Activated CD8-positive, alpha-beta T cell treated with anti-CD3 and anti-CD28 coated beads, Interleukin-2, amount 10 ng/mL, durations not matched to agents 7 days and 5 days (primary cell): ENCODE data around the gene SPTSSA. TPM values are rescaled to one million over a fixed set of nuclear protein-coding genes. Genes with fewer than 3 reads are reported as not detected.
"Not testable (repeated sequence)": the region's sequence is repeated elsewhere in the genome, so short reads cannot be mapped to it uniquely, and the experiment has no call there.

Source experiments
- ATAC-seq: fragments of 150-1000 bp; cut with Tn5 transposase; one replicate; pipeline ENCODE4 v1.10.0; 2021; ENCODE audit warnings: moderate library complexity
- CTCF ChIA-PET: fragments of 350-600 bp; sonication (Branson Sonifier 250); formaldehyde crosslinking; loops from one replicate; lab custom pipeline; 2021; ENCODE audit warnings: antibody characterized with exemption; lab: Charles Lee
- POLR2A ChIA-PET: fragments of 350-600 bp; sonication (Branson Sonifier 250); formaldehyde crosslinking; loops from one replicate; lab custom pipeline; 2021; ENCODE audit warnings: antibody characterized with exemption; lab: Charles Lee
- DNase-seq: peaks from one replicate; pipeline ENCODE4 v3.0.0-alpha.2; 2020
- H3K27ac Mint-ChIP-seq: one replicate; pipeline ENCODE4 v1.8.0; 2021; ENCODE audit warnings: mild to moderate bottlenecking, mixed read lengths
- H3K27me3 Mint-ChIP-seq: one replicate; pipeline ENCODE4 v1.8.0; 2021; ENCODE audit warnings: low read depth, mixed read lengths
- H3K36me3 Mint-ChIP-seq: one replicate; pipeline ENCODE4 v1.8.0; 2021; ENCODE audit warnings: low read depth, mixed read lengths
- H3K4me1 Mint-ChIP-seq: one replicate; pipeline ENCODE4 v1.8.0; 2021; ENCODE audit warnings: low read depth, mixed read lengths
- H3K4me3 Mint-ChIP-seq: one replicate; pipeline ENCODE4 v1.8.0; 2021; ENCODE audit warnings: mild to moderate bottlenecking, mixed read lengths
- H3K9me3 Mint-ChIP-seq: one replicate; pipeline ENCODE4 v1.8.0; 2022; ENCODE audit warnings: mixed read lengths; ENCODE audit not compliant: insufficient read depth
- total RNA-seq, 2 experiments: library from RNA; stranded (reverse); gene quantifications; one replicate each; pipeline ENCODE4 v1.2.3, GENCODE V29; 2021

The SPTSSA gene
- total RNA-seq, 2 experiments from 2014 or later = 13.1 to 14.8 TPM

DNA sequence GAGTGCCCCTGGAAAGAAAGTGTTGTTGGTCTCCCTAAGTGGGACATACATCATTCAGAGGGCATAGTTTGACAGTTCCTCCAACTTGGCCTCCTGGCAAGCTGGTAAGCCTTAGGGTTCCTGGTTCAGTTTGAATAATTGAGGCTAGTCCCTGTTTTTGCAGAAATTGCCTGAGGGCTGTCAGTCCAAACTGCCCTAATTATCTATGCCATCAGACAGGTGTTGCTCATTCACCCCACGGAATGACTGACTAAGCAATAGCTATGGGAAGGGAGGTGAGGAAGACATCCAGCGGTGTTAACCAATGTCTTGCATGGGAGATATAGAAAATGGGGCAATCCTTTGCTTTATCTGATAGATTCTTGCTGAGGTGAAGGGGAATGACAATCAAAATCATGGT lies 37.6 kb downstream of the SPTSSA start:
- ATAC-seq (no peak), DNase-seq (no peak)
- no peak overlapping the region for H3K27ac Mint-ChIP-seq
- H3K27me3 Mint-ChIP-seq = peaks cover 3% of the 10 kb centered on the region
- H3K9me3 Mint-ChIP-seq = no peaks in the 10 kb centered on the region
- H3K4me1 Mint-ChIP-seq = no peaks in the 10 kb centered on the region
- ChIA-PET POLR2A (no interaction called here), CTCF (no interaction called here)
- no peaks in the 10 kb centered on the region for H3K36me3 Mint-ChIP-seq
- no peak overlapping the region for H3K4me3 Mint-ChIP-seq

GRCh38 chr14:34423445-34423844 lies 38.6 kb downstream of the SPTSSA start:
- Mint-ChIP-seq H3K27me3 (peaks cover 3% of the 10 kb centered on the region), H3K36me3 (no peaks in the 10 kb centered on the region), H3K9me3 (no peaks in the 10 kb centered on the region), H3K4me1 (no peaks in the 10 kb centered on the region), H3K27ac (no peak overlapping the region), H3K4me3 (no peak overlapping the region)
- ChIA-PET POLR2A (no interaction called here), CTCF (no interaction called here)
- no peak for DNase-seq
- no peak for ATAC-seq

GRCh38 chr14:34420547-34421150 lies 41.4 kb downstream of the SPTSSA start:
- no peak overlapping the region for H3K27ac Mint-ChIP-seq
- H3K4me1 Mint-ChIP-seq = no peaks in the 10 kb centered on the region
- H3K4me3 Mint-ChIP-seq = no peak overlapping the region
- no peak for ATAC-seq
- DNase-seq = no peak
- no peaks in the 10 kb centered on the region for H3K36me3 Mint-ChIP-seq
- no peaks in the 10 kb centered on the region for H3K9me3 Mint-ChIP-seq
- CTCF ChIA-PET = no interaction called here
- peaks cover 9% of the 10 kb centered on the region for H3K27me3 Mint-ChIP-seq
- POLR2A ChIA-PET = no interaction called here

DNA sequence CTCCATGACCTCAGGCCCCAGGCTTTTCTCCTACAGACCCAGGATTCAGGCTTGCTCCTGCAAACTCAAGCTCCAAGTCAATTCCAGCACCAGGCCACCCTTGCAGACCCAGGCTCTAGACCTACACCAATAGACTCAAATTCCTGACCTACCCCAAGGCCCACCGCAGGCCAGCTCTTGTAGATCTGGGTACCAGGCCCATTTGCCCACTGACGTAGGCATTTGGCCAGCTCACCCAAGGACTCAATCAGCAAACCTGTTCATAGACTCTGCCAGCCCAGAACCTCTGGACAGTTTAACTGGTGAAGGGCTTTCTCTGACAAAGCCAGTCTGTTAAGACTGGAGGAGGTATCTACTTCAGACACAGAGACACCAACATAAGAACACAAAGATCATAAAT lies 52.3 kb downstream of the SPTSSA start:
- no peaks in the 10 kb centered on the region for H3K36me3 Mint-ChIP-seq
- peaks cover 4% of the 10 kb centered on the region for H3K27me3 Mint-ChIP-seq
- H3K27ac Mint-ChIP-seq = no peak overlapping the region
- H3K9me3 Mint-ChIP-seq = no peaks in the 10 kb centered on the region
- ChIA-PET CTCF (no interaction called here), POLR2A (no interaction called here)
- ATAC-seq = no peak
- no peaks in the 10 kb centered on the region for H3K4me1 Mint-ChIP-seq
- DNase-seq = no peak
- H3K4me3 Mint-ChIP-seq = no peak overlapping the region

GRCh38 chr14:34407951-34408350 lies 54.1 kb downstream of the SPTSSA start:
- DNase-seq = no peak
- CTCF ChIA-PET = no interaction called here
- ATAC-seq = no peak

GRCh38 chr14:34404416-34404815 lies 57.6 kb downstream of the SPTSSA start:
- ChIA-PET POLR2A (no interaction called here), CTCF (no interaction called here)
- Mint-ChIP-seq H3K27ac (no peak overlapping the region), H3K36me3 (no peaks in the 10 kb centered on the region), H3K4me1 (no peaks in the 10 kb centered on the region), H3K4me3 (no peak overlapping the region), H3K9me3 (no peaks in the 10 kb centered on the region), H3K27me3 (peaks cover 4% of the 10 kb centered on the region)
- DNase-seq = no peak
- ATAC-seq = no peak

More at GRCh38 chr14:34407951-34408350, 54.1 kb downstream of the SPTSSA start:
- no peak overlapping the region for H3K27ac Mint-ChIP-seq
- no peaks in the 10 kb centered on the region for H3K4me1 Mint-ChIP-seq
- no peaks in the 10 kb centered on the region for H3K36me3 Mint-ChIP-seq
- no peak overlapping the region for H3K4me3 Mint-ChIP-seq
- H3K9me3 Mint-ChIP-seq = no peaks in the 10 kb centered on the region
- peaks cover 4% of the 10 kb centered on the region for H3K27me3 Mint-ChIP-seq
- POLR2A ChIA-PET = no interaction called here

- ChIA-PET CTCF (no interaction called here), POLR2A (no interaction called here)
- Mint-ChIP-seq H3K4me1 (no peaks in the 10 kb centered on the region), H3K4me3 (no peak overlapping the region), H3K27ac (no peak overlapping the region), H3K27me3 (peaks cover 4% of the 10 kb centered on the region), H3K36me3 (no peaks in the 10 kb centered on the region), H3K9me3 (no peaks in the 10 kb centered on the region)
- no peak for ATAC-seq
- DNase-seq = no peak
Observed at GRCh38 chr14:34403646-34404045, 58.4 kb downstream of the SPTSSA start.

GRCh38 chr14:34398024-34398423 lies 64.0 kb downstream of the SPTSSA start:
- H3K36me3 Mint-ChIP-seq = no peaks in the 10 kb centered on the region
- no peak overlapping the region for H3K4me3 Mint-ChIP-seq
- CTCF ChIA-PET = no interaction called here
- DNase-seq = no peak
- H3K27me3 Mint-ChIP-seq = no peaks in the 10 kb centered on the region
- no peak overlapping the region for H3K27ac Mint-ChIP-seq
- POLR2A ChIA-PET = no interaction called here
- no peak for ATAC-seq
- no peaks in the 10 kb centered on the region for H3K9me3 Mint-ChIP-seq
- no peaks in the 10 kb centered on the region for H3K4me1 Mint-ChIP-seq

GRCh38 chr14:34387974-34388516 lies 74.0 kb downstream of the SPTSSA start:
- peaks cover 3% of the 10 kb centered on the region for H3K27me3 Mint-ChIP-seq
- H3K36me3 Mint-ChIP-seq = no peaks in the 10 kb centered on the region
- H3K27ac Mint-ChIP-seq = no peak overlapping the region
- no peaks in the 10 kb centered on the region for H3K4me1 Mint-ChIP-seq
- ChIA-PET POLR2A (no interaction called here), CTCF (no interaction called here)
- no peak overlapping the region for H3K4me3 Mint-ChIP-seq
- DNase-seq (no peak), ATAC-seq (no peak)
- H3K9me3 Mint-ChIP-seq = no peaks in the 10 kb centered on the region

DNA sequence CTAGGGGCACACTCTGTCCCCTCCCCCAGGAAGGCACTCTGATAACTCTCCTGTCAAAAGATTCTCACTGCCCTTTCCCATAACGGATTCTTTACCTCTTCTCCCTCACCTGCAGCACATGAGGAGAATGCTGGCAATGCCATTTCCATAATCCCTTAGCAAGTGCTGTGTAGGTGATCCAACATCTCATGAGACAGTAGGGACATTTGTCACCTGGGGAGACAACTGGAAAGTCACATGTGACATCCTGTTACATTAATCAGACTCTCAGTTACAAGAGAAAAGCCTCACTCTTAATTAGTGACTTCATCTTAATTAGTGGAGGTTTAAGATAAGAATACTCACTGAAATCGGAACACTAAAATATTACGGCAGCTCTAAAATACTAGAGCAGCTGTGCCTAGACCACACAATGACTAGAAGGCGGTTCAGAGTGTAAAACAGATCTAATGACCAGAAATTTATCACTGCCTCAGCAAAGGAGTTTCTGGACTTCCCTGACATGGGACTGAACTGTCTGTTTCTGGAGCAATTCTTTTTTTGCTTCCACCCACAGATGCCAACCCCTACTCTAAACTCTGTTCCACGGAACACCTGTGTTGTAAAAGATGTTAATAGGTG lies 75.1 kb downstream of the SPTSSA start:
- POLR2A ChIA-PET = no interaction called here
- CTCF ChIA-PET = no interaction called here
- ATAC-seq = no peak
- Mint-ChIP-seq H3K36me3 (no peaks in the 10 kb centered on the region), H3K4me3 (no peak overlapping the region), H3K9me3 (no peaks in the 10 kb centered on the region), H3K4me1 (no peaks in the 10 kb centered on the region), H3K27ac (no peak overlapping the region), H3K27me3 (peaks cover 3% of the 10 kb centered on the region)
- DNase-seq = no peak

DNA sequence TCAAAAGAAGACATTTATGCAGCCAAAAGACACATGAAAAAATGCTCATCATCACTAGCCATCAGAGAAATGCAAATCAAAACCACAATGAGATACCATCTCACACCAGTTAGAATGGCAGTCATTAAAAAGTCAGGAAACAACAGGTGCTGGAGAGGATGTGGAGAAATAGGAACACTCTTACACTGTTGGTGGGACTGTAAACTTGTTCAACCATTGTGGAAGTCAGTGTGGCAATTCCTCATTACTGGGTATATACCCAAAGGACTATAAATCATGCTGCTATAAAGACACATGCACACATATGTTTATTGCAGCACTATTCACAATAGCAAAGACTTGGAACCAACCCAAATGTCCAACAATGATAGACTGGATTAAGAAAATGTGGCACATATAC lies 76.2 kb downstream of the SPTSSA start:
- H3K27me3 Mint-ChIP-seq, H3K4me1 Mint-ChIP-seq, POLR2A ChIA-PET, DNase-seq, H3K36me3 Mint-ChIP-seq, H3K9me3 Mint-ChIP-seq, H3K27ac Mint-ChIP-seq, ATAC-seq, CTCF ChIA-PET, H3K4me3 Mint-ChIP-seq: not testable (repeated sequence)

DNA sequence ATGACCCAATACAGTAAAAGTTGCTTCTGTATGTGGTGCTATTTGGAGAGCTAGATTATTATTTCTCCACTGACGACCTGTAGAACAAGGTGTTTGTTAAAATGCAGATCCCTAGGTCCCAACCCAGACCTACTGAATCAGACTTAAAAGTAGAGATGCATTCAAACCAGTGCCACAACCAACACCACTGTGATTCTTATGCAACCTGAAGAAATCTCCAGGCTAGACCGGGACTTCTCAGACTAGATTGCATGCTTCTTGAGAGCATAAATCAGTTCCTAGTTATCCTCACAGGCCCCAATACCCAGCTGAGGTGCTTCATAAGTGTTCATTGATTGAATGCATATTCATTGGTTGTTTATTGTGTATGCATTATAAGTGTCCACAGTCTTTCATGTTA lies 78.2 kb downstream of the SPTSSA start:
- no peak for ATAC-seq
- H3K4me3 Mint-ChIP-seq = no peak overlapping the region
- no peak for DNase-seq
- ChIA-PET CTCF (no interaction called here), POLR2A (no interaction called here)
- H3K9me3 Mint-ChIP-seq = no peaks in the 10 kb centered on the region
- H3K27me3 Mint-ChIP-seq = peaks cover 3% of the 10 kb centered on the region
- no peak overlapping the region for H3K27ac Mint-ChIP-seq
- no peaks in the 10 kb centered on the region for H3K4me1 Mint-ChIP-seq
- no peaks in the 10 kb centered on the region for H3K36me3 Mint-ChIP-seq
